Measurements from ENCODE around the gene KRTAP10-2. TPM values are rescaled to one million over a fixed set of nuclear protein-coding genes. Genes with fewer than 3 reads are reported as not detected.

KRTAP10-2 gene
- total RNA-seq, 1 donor from 2014 or later = not detected

- TF ChIP-seq CTCF (IDR thresholded peaks at IDR 0.05) = no peak
- Mint-ChIP-seq H3K4me1 (peaks cover 1% of the 10 kb centered on the region), H3K27me3 (no peaks in the 10 kb centered on the region), H3K9me3 (no peaks in the 10 kb centered on the region), H3K4me3 (no peak overlapping the region), H3K27ac (no peak overlapping the region), H3K36me3 (ENCODE audit: low read depth) (no peaks in the 10 kb centered on the region)
- ChIA-PET CTCF (interaction anchor here (1.4 kb wide), 1 partner anchor 279 kb away, joined by 3 read pairs; no protein-coding TSS in a partner anchor), POLR2A (no interaction called here)
- intact Hi-C loops (cut with micrococcal nuclease) = loop anchor here (10.0 kb wide), 1 partner anchor 360 kb away; the partner anchor contains the start of gene PTTG1IP
- ATAC-seq (ENCODE audit: low read depth) (no peak), DNase-seq (no peak)
Observed at GRCh38 chr21:44514746-44515358, 36.5 kb downstream of the KRTAP10-2 start.

- Mint-ChIP-seq H3K9me3 (no peaks in the 10 kb centered on the region), H3K36me3 (ENCODE audit: low read depth) (no peaks in the 10 kb centered on the region), H3K4me1 (peaks cover 1% of the 10 kb centered on the region), H3K4me3 (no peak overlapping the region), H3K27me3 (peaks cover 5% of the 10 kb centered on the region), H3K27ac (no peak overlapping the region)
- ChIA-PET CTCF (no interaction called here), POLR2A (no interaction called here)
- ATAC-seq (ENCODE audit: low read depth) (no peak), DNase-seq (no peak)
- TF ChIP-seq CTCF (IDR thresholded peaks at IDR 0.05) = no peak
- intact Hi-C loops (cut with micrococcal nuclease) = loop anchor here (10.0 kb wide), 1 partner anchor 361 kb away; the partner anchor contains the start of gene PTTG1IP
Observed at GRCh38 chr21:44514218-44514520, 37.1 kb downstream of the KRTAP10-2 start.

- intact Hi-C loops (cut with micrococcal nuclease) = loop anchor here (10.0 kb wide), 1 partner anchor 361 kb away; the partner anchor contains the start of gene PTTG1IP
- H3K27ac Mint-ChIP-seq = no peak overlapping the region
- H3K4me3 Mint-ChIP-seq = no peak overlapping the region
- no peak for TF ChIP-seq CTCF (IDR thresholded peaks at IDR 0.05)
- H3K9me3 Mint-ChIP-seq = no peaks in the 10 kb centered on the region
- DNase-seq (no peak), ATAC-seq (ENCODE audit: low read depth) (no peak)
- ChIA-PET CTCF (no interaction called here), POLR2A (no interaction called here)
- H3K4me1 Mint-ChIP-seq = peaks cover 1% of the 10 kb centered on the region
- no peaks in the 10 kb centered on the region for H3K36me3 Mint-ChIP-seq (ENCODE audit: low read depth)
- H3K27me3 Mint-ChIP-seq = peaks cover 8% of the 10 kb centered on the region
Observed at GRCh38 chr21:44513389-44514217, 37.7 kb downstream of the KRTAP10-2 start.

- no peak for TF ChIP-seq CTCF (IDR thresholded peaks at IDR 0.05)
- no peaks in the 10 kb centered on the region for H3K36me3 Mint-ChIP-seq (ENCODE audit: low read depth)
- ChIA-PET CTCF (interaction anchor here (0.7 to 1.4 kb wide), 2 partner anchors 280 to 625 kb away, joined by 3 to 4 read pairs; no protein-coding TSS in a partner anchor), POLR2A (no interaction called here)
- no peak overlapping the region for H3K27ac Mint-ChIP-seq
- ATAC-seq (ENCODE audit: low read depth) = no peak
- H3K4me3 Mint-ChIP-seq = no peak overlapping the region
- no peak for DNase-seq
- intact Hi-C loops (cut with micrococcal nuclease) = loop anchor here (10.0 kb wide), 1 partner anchor 362 kb away; the partner anchor contains the start of gene PTTG1IP
- H3K9me3 Mint-ChIP-seq = no peaks in the 10 kb centered on the region
- peaks cover 1% of the 10 kb centered on the region for H3K4me1 Mint-ChIP-seq
- H3K27me3 Mint-ChIP-seq = peaks cover 10% of the 10 kb centered on the region
Observed at GRCh38 chr21:44512496-44513388, 38.6 kb downstream of the KRTAP10-2 start.
